ENCODE results near the gene ANKRD34A.

The ANKRD34A gene

DNA sequence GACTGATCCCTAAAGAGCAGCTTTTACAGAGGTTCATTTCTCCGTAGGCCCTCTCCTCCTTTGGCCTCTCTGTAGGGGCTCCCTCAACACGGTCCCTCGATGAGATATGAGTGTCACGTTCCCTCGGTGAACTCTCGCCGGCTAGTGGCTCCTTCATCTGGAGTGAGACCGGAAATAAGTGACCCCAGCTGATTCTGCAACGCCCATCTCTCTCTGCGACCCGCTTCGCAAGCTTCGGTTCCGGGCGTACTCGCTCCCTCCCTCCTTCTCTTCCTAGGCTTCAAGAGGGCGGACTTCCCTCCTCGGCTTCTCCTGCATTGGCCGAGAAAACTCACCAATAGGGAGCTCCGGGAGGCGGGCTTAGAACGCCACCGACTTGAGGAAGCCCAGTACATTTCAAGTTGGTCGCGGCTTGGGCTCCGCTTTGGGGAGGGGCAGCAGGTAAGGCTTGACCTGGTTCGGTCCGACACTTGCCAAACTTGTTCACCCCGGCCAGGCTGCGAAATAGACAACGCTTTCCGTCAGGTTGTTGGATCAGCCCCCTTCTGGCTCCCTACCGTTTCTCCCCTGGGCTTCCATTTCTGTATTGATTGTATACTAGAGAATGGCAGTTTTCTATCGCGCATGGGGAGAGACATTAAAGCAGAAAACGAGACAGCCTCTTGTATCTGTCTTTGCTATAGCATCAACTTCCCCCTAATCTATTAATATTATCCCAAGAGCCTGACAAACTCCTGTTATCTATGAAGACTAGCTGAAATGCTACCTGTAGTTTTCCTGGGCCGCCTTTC, at the start of gene ANKRD34A, which contains the start of gene POLR3GL:
ANKRD34A (minus strand) TSS at position 248 of the 791 bp plus-strand sequence. CDS start 2,816 bp downstream, outside the sequence.
POLR3GL (plus strand) TSS at position 363 of the 791 bp plus-strand sequence. CDS start 10,176 bp downstream, outside the sequence.
- DNase-seq (ENCODE audit: low read depth, low spot score): peak; percentile 89

DNA sequence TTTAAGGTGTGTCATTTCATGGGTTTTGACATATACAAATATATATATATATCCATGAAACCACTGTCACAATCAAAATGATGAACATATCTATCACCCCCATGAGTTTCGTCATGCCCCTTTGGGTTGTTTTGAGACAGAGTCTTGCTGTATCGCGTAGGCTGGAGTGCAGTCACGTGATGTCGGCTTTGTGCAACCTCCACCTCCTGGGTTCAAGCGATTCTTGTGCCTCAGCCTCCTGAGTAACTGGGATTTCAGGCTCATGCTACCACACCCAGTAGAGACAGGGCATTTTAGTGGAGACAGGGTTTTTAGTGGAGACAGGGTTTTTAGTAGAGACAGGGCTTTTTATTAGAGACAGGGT, 49.2 kb upstream of the ANKRD34A start:
- DNase-seq (ENCODE audit: low read depth, low spot score): no peak

DNA sequence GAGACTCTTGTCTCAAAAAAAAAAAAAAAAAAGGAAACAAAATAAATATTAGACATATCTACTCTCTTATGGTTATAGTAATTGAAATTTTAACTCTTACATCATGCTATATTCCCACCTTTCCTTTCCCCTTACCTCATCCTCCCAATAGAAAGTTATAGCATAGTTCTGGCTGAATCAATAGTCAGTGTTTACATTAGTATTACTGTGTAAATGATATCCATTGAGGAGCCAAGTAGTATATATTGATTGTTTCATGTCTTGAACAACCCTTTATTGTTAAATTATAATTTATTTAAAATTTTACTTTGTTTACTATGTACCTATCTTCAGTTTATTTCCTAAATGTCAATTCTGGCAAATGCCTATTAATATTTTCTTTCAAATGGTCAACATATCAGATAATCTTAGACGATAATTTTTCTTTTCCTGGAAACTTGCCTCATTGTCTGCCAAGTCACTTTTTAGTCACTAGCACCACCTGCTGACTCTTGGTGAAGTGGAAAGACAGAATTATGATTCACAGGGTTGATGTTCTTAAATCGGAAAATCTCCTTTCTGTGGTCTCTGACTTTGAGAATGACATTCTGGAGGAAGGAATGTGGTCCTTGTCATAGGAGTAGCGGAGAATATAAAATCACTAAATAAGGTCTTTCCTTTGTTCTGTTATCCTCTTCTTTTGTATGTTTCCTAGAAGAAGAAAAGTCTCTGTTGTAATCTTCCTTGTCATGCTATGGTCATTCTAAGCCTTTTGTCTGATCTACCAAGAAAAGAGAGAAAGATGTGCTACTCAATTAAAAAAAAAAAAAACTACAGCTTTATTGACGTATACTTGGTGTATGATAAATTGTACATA, 48.6 kb upstream of the ANKRD34A start:
- DNase-seq (ENCODE audit: low read depth, low spot score): no peak

DNA sequence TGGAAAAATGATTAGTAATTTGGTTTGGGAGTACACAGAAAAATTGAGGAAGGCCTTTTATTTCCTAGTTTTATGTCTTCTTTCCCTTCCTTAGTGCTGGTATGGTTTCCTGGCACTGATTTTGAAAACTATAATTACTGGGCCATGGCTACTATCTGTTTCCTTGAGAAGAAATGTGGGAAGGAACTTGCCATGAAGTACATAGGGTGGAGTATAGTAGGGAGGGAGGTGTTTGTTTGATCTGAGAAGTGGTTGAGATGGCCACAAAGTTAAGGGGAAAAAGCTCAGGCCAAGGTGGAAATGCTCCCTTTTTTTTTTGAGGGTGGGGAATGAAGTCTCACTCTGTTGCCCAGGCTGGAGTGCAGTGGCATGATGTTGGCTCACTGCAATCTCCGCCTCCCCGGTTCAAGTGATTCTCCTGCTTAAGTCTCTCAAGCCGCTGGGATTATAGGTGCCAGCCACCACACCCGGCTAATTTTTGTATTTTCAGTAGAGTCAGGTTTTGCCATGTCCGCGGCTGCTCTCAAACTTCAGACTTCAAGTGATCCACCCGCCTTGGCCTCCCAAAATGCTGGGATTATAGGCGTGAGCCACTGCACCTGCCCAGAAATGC, 45.9 kb upstream of the ANKRD34A start:
- DNase-seq (ENCODE audit: low read depth, low spot score): no peak

DNA sequence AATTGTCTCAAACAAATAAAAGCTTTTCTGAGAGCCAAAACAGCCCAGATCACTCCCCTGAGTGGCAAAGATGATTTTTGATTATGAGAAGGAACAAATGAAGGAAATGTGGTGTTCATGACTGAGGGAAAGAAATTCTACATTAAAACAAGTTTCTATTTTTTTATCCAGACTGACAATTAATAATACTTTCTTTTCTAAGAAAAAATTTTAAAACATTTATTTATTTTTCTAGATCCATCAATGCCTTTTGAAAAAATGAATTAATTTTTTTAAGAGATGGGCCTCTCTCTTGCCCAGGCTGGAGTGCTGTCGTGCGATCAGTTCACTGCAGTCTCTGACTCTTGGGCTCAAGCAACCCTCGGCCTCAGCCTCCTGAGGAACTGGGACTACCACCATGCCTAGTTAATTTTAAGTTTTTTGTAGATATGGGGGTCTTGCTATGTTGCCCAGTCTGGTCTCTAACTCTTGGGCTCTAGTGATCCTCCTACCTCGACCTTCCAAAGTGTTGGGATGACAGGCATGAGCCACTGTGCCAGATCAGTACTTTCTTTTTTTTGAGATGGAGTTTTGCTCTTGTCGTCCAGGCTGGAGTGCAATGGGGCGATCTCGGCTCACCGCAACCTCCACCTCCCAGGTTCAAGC, 43.2 kb upstream of the ANKRD34A start:
- DNase-seq (ENCODE audit: low read depth, low spot score): no peak

DNA sequence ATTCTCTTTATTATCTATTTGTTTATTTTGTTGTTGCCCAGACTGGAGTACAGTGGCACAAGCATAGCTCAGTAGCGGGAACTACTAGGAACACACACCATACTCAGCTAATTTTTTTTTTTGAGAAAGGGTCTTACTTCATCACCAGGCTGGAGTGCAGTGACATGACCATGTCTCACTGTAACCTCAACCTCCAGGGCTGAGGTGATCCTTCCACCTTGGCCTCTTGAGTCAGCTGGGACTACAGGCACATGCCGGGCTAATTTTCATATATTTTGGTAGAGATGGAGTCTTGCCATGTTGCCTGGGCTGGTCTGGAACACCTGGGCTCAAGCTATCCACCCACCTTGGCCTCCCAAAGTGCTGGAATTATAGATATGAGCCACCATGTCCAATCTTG, 37.3 kb upstream of the ANKRD34A start:
- no peak for DNase-seq (ENCODE audit: low read depth, low spot score)

DNA sequence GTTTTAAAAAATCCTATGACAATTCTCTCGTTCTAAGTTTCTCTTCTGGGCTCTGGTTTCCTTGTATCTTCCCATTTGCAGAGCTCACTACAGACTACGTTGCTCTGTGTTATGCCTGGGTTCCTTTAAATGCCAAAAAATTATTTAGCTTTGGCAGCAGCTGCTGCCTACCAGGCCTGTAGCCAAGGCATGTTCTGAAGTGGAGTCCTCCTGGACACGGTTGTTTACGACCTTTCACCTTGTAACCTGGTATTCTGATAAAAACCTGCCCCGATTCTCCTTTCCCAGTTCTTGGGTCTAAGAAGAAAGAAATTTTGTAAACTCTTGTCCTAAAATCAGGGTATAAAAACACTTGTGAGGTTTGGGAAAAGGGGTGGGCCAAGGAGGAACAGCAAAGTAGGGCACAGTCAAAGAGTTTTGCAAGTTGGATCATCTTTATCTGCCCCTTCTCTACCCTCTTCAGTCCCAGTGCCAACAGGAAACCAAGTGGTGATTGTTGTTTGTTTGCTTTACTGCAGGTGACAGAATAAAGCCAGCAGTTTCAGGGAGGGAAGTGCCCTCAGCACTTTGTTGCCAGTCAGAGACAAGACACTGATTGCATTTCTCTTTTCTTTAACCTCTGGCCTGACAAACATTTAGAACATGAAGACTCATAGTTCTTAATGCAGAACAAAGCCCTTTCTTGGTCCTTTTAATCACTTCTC, 35.1 kb upstream of the ANKRD34A start:
- DNase-seq (ENCODE audit: low read depth, low spot score): no peak

DNA sequence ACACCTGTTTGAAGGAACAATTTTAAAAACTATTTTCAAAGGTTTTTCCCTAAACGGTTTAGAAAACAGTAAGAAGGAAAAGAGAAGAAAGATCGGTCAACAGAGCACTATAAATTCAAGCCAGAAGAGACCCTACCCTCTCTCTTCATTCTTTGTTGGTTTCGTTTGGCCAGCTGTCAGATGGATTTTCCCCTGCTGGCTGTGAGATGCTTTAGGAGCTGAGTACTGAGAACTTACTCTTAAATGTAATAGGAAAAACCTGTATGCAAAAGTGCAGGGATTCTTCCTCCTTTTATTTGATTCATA, 33.3 kb upstream of the ANKRD34A start:
- no peak for DNase-seq (ENCODE audit: low read depth, low spot score)

DNA sequence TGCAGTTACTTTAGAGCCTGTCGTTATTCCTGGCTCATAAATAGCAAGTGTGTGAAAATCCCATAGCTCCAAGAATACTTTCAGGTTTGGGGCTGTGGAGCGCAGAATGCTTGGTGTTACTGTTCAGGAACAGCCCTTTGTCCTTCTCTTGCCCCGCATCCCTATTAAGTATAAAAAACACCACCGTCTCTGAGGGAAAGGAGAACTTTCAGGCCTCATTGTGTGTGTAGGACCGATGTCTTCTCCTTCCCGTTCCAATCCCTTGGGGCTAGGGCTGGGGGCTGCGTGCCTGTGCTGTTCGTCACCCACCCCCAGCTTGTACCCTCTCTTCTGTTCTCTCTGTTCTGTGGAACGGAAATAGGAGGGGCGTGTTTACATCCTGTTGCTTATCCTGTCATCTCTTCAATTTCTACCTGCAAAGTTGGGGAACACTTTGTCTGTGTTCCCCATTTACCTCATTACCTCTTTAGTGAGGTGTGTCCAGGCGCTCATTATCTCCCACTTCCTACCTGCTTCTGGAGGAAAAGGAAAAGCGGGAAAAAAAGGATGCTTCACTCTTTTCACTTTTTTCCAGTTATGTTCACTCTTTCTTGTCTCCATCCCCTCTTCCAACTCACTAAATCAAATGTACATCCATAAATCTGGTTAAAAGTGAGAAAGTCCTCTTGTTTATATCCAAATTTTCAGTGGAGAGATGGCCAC, 32.8 kb upstream of the ANKRD34A start:
- no peak for DNase-seq (ENCODE audit: low read depth, low spot score)

DNA sequence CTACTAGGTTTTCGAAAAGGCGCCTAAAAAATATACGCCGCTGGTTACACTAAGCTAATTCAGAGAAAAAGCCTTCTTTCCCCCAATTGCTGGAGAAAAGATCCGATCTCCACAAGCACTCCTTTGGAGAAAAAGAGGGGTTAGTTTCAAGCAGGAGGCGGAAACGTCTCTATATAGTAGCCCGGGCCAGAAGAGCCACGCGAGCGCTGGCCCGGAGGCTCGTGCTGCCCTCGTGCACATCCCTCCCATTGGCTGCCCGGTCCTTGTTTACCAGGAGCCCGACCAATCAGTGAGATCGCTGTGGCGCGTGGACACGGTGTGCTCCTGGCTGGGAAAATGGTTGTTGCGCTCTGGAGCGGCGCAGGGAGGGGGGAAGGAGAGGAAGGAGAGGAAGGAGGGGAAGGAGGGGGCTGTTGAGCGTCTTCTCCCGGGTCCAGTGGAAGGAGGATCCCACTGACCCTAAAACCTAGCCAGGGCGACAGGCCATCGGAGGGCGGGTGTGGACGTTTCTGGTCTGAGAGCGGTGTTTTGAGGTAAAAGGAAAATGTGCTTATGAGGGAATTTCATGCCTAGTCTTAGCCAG, 32.1 kb upstream of the ANKRD34A start, which contains the start of gene TXNIP:
TXNIP (minus strand) TSS at position 147 of the 583 bp plus-strand sequence. CDS start 313 bp downstream, outside the sequence.
- peak; percentile 92 for DNase-seq (ENCODE audit: low read depth, low spot score)

DNA sequence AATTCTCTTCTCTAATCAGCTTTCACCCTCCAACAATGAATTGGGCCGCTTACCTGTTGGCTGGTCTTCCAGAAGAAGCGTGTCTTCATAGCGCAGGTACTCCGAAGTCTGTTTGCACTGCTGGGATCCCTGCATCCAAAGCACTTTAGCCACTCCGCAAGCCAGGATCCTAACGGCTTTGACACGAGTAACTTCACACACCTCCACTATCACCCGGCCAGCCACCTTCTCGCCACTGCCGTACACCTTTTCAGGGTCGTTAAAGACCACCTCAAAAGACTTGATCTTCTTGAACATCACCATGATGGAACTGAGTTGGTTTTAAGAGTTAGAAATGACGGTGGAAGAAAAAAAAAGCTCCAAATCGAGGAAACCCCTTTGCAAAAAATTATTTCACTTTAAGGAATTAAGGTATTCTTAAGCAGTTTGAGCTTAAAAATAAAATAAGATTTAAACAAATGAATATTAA, 31.6 kb upstream of the ANKRD34A start:
- no peak for DNase-seq (ENCODE audit: low read depth, low spot score)

DNA sequence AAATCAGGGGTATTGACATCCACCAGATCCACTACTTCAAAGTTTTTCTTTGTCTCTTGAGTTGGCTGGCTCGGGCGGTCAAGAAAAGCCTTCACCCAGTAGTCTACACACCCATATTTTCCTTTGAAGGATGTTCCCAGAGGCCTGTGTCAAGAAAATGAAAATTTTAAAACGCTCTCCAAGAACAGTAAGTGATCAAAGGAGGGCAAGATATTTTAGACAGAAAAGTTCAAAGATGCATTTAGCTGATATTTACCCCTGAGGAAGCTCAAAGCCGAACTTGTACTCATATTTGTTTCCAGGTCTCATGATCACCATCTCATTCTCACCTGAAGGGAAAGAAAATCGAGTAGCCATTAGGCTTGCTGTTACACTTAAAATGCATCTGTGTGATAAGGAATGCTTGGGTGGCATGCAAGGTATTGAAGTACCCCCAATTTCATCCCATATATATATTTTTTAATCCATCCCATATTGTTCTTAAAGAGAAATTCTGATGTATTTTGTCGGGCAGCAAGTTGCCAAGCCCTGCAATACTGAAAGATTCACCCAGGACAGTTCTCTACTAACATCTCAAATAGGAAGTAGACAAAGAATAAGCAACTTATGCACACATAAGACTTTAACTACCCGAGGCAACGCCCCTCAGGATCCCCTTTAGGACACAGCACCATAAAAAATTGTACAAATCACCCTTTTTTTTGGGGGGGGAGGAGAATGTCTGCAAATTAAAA, 30.9 kb upstream of the ANKRD34A start:
- DNase-seq (ENCODE audit: low read depth, low spot score): no peak

DNA sequence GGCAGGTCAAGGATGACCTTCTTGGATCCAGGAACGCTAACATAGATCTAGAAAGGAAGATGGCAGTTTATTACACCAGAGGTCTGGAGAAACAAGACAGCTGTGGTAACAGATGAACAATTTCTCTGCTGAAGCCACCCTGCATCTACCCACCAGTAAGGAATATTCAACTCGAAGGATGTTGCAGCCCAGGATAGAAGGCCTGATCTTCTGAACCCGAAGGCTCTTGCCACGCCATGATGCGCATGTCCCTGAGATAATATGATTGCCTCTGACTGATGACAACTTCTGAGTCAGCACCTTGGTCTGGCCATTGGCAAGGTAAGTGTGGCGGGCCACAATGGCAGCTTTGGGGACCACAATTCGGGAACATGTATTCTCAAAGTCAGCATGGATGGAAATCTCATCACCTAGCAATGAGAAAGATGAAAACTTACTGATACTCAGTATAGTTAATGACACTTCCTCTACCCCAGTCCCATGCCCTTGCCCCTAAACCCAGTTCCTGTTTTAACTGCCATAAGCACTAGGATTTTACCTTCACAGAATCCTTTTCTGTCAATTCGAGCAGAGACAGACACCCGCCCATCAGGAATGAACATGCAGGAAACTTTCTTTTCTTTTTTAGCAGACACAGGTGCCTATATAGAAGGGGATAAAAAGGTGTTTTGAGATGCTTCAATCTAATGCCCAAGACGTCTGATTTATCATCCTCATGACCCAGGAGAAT, 30.2 kb upstream of the ANKRD34A start:
- no peak for DNase-seq (ENCODE audit: low read depth, low spot score)

DNA sequence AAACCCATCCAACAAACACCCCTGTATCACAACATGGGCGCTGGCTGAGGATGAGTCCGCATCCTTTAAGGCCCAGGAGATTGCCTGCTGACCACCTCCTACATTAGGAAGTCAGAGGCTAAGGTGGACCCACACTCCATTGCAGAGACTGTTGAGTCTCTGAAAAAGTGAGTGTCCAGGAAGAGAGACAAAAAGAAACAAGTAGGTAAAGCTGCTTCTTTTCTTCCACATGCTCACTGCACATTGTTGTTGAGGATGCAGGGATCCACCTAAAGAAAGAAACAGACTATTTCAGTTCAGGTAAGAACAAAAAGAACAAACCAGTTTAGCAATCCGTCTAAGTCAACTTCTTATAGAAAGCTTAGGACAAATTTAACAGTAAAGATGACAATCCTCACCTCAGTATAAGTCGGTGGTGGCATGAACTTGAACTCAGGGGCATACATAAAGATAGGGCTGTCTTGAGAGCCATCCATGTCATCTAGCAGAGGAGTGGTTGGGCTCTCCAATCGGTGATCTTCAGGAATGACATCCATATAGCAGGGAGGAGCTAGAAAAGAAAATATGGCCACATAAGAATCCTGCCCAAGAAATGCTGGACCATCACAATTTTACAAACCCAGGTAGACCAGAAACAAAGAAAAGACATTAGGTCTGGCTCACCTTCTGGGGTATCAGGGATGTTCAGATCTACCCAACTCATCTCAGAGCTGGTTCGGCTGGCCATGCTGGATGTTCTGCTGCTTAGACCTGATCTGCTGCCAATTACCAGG, 29.4 kb upstream of the ANKRD34A start:
- DNase-seq (ENCODE audit: low read depth, low spot score): no peak

DNA sequence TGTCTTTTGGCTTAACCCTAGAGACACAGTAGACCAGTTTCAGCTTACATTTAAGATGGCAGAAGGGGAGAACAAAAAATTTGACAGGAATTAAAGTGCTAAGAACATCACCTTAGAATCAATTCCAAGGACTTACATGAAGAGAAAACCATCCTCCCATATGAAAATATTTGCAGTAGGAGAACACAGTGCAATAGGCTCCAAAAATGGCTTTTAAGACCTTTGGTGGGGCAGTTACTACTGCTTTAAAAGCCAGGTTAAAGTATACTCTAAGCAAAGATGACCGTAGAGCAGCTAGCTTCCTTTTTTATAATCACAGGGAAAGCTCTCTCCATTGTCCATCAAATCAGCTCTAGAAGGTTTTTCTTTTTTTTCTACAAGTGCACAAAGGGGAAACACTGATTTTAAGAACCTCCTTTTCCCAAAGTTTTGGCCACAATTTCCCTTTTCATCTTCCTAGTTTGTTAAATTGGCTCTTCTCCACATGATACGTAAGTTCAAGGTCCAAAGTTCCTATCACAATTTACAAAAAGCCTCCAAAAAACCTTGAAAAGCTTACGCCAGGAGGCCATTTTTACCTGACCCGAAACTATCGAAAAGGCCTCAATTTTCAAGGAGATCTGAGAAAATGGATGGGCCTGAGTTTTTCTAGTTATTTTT, 28.7 kb upstream of the ANKRD34A start:
- no peak for DNase-seq (ENCODE audit: low read depth, low spot score)

DNA sequence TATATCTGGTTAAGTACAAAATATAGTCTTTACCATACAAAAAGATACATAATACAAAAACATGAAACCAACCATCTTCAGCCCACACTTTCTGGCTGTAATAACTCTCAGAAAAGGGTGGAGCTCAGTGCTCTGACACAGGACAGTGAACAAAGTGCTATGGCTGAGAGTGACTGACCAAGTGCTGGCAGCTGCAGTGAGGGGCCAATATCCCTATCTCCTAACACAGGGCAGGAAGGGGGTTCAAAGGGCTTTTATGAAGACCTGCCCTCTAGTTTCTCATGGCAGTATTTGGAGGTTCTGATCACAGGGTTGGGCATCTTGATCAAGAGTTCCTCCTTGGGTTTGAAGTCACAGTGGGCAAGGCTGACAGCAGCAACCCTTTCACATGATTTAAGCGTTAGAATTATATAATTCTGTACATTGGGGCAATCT, 28.1 kb upstream of the ANKRD34A start:
- DNase-seq (ENCODE audit: low read depth, low spot score): no peak

DNA sequence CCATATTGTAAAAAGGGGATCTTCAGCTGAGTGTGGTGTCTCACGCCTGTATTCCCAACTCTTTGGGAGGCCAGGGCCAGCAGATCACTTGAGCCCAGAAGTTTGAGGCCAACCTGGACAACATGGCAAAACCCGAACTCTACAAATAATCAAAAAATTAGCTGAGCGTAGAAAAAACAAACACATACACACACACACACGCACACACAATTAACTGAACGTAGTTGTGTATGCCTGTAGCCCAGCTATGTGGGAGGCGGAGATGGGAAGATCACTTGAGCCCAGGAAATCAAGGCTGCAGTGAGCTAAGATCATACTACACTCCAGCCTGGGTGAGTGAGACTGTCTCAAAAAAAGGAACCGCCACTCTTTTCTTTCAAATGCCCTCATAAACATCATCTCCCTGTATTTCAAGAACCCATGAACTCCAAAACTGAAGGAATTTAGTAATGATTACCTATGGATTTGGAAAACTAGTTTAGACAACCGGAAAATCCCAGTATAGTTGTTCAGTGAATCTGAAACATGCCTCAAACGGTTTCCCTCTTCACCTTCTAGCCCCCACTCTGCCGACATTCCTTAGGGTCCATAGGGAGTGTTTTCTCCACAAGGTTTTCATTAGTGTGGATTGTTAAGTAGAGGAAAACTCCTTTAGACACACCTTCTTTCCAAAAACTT, 27.5 kb upstream of the ANKRD34A start:
- DNase-seq (ENCODE audit: low read depth, low spot score): no peak
